ENCODE results near the gene SLC25A45. TPM values are rescaled to one million over a fixed set of nuclear protein-coding genes. Genes with fewer than 3 reads are reported as not detected.

The SLC25A45 gene
- total RNA-seq, 4 donors from 2014 or later: 2.6 to 12.4 (median 5.6) TPM

- Histone ChIP-seq H3K4me3 (peak overlapping the region; percentile 55 to 92 (median 64)), H3K9me3 (no peaks in the 10 kb centered on the region), H3K27ac (peak overlapping the region; percentile 98 to 100 (median 100)), H3K4me1 (peaks cover 37 to 60% of the 10 kb centered on the region in 2 donors), H3K27me3 (no peaks in the 10 kb centered on the region), H3K36me3 (peaks cover 4 to 16% of the 10 kb centered on the region in 2 donors)
- ATAC-seq (no peak), DNase-seq (peak in 1 of 2 donors; percentile 69)
- intact Hi-C loops (cut with DNase I; ENCODE audit: low total_unique reads) (no loop called here), in situ Hi-C loops (cut with MboI; ENCODE audit: low sequenced_read_pairs in 4 of 4) (loop anchor here in 3 of 4 donors (5.0 to 10.0 kb wide), 5 partner anchors 37 to 93 kb away; partner anchors contain the start of gene SLC25A45 (in 1 of the 3))
- no peak for TF ChIP-seq CTCF (IDR thresholded peaks at IDR 0.05 in 4 of 5, conservative IDR thresholded peaks at IDR 0.05 in 1 of 5)
Observed at GRCh38 chr11:65419460-65419771, 37.0 kb upstream of the SLC25A45 start.

GRCh38 chr11:65418681-65419459, 36.4 kb upstream of the SLC25A45 start:
- Histone ChIP-seq H3K4me3 (peak overlapping the region; percentile 55 to 92 (median 64)), H3K4me1 (peaks cover 37 to 60% of the 10 kb centered on the region in 2 donors), H3K27me3 (no peaks in the 10 kb centered on the region), H3K36me3 (peaks cover 0 to 11% of the 10 kb centered on the region in 2 donors), H3K27ac (peak overlapping the region; percentile 98 to 100 (median 100)), H3K9me3 (no peaks in the 10 kb centered on the region)
- no peak for TF ChIP-seq CTCF (IDR thresholded peaks at IDR 0.05 in 4 of 5, conservative IDR thresholded peaks at IDR 0.05 in 1 of 5)
- TF ChIP-seq POLR2A (IDR thresholded peaks at IDR 0.05): no peak
- ATAC-seq (peak; percentile 23 to 35), DNase-seq (peak; percentile 97 to 99)
- intact Hi-C loops (cut with DNase I; ENCODE audit: low total_unique reads): loop anchor here (1.0 kb wide), 1 partner anchor 157 kb away; the partner anchor contains the start of gene EHBP1L1
- in situ Hi-C loops (cut with MboI; ENCODE audit: low sequenced_read_pairs in 4 of 4): loop anchor here in 3 of 4 donors (5.0 to 10.0 kb wide), 5 partner anchors 37 to 93 kb away; partner anchors contain the start of gene SLC25A45 (in 1 of the 3)

- ATAC-seq (no peak), DNase-seq (peak in 1 of 2 donors; percentile 77)
- H3K9me3 ChIP-seq: no peaks in the 10 kb centered on the region
- intact Hi-C loops (cut with DNase I; ENCODE audit: low total_unique reads): loop anchor here (1.0 kb wide), 1 partner anchor 158 kb away; the partner anchor contains the start of gene EHBP1L1
- H3K27me3 ChIP-seq: no peaks in the 10 kb centered on the region
- H3K36me3 ChIP-seq: peaks cover 0 to 6% of the 10 kb centered on the region in 2 donors
- H3K4me1 ChIP-seq: peaks cover 37 to 60% of the 10 kb centered on the region in 2 donors
- in situ Hi-C loops (cut with MboI; ENCODE audit: low sequenced_read_pairs in 4 of 4): loop anchor here in 3 of 4 donors (5.0 to 10.0 kb wide), 5 partner anchors 36 to 94 kb away; partner anchors contain the start of gene SLC25A45 (in 1 of the 3)
- peak overlapping the region; percentile 98 to 100 (median 100) for H3K27ac ChIP-seq
- TF ChIP-seq CTCF (IDR thresholded peaks at IDR 0.05 in 4 of 5, conservative IDR thresholded peaks at IDR 0.05 in 1 of 5) (no peak), POLR2A (IDR thresholded peaks at IDR 0.05) (no peak)
- peak overlapping the region; percentile 46 to 92 (median 64) for H3K4me3 ChIP-seq
Observed at GRCh38 chr11:65418431-65418680, 35.9 kb upstream of the SLC25A45 start.

- peak; percentile 5 to 7 for ATAC-seq
- DNase-seq: peak; percentile 72 to 88
- TF ChIP-seq POLR2A (IDR thresholded peaks at IDR 0.05): no peak
- no peak for TF ChIP-seq CTCF (IDR thresholded peaks at IDR 0.05 in 4 of 5, conservative IDR thresholded peaks at IDR 0.05 in 1 of 5)
- H3K4me1 ChIP-seq: peaks cover 37 to 60% of the 10 kb centered on the region in 2 donors
- in situ Hi-C loops (cut with MboI; ENCODE audit: low sequenced_read_pairs in 4 of 4): loop anchor here in 3 of 4 donors (5.0 to 10.0 kb wide), 5 partner anchors 36 to 94 kb away; partner anchors contain the start of gene SLC25A45 (in 1 of the 3)
- H3K27ac ChIP-seq: peak overlapping the region; percentile 98 to 100 (median 100)
- peak overlapping the region; percentile 46 to 92 (median 64) for H3K4me3 ChIP-seq
- H3K9me3 ChIP-seq: no peaks in the 10 kb centered on the region
- H3K27me3 ChIP-seq: no peaks in the 10 kb centered on the region
- peaks cover 0 to under 1% of the 10 kb centered on the region in 2 donors for H3K36me3 ChIP-seq
- intact Hi-C loops (cut with DNase I; ENCODE audit: low total_unique reads): loop anchor here (1.0 to 2.0 kb wide), 3 partner anchors 35 to 158 kb away; partner anchors contain the start of genes EHBP1L1 and SLC25A45
Observed at GRCh38 chr11:65417702-65418430, 35.4 kb upstream of the SLC25A45 start.
